NK-92 (cell line): ENCODE results near the gene PALMD.

Source experiments
- DNase-seq: peaks from one replicate; lab custom pipeline; 2025; ENCODE audit not compliant: unreplicated experiment; lab: John Stamatoyannopoulos, UW

Gene PALMD

GRCh38 chr1:99645699-99646531, at the start of gene PALMD:
PALMD (plus strand) TSS chr1:99646113; CDS start chr1:99646318, 205 bp downstream.
- DNase-seq = no peak

GRCh38 chr1:99598738-99599411, 47.0 kb upstream of the PALMD start:
- no peak for DNase-seq

- DNase-seq = no peak
Observed at GRCh38 chr1:99599678-99600175, 46.2 kb upstream of the PALMD start.

GRCh38 chr1:99600782-99601181, 45.1 kb upstream of the PALMD start:
- no peak for DNase-seq

GRCh38 chr1:99601208-99601607, 44.7 kb upstream of the PALMD start:
- DNase-seq = no peak

- DNase-seq = no peak
Observed at GRCh38 chr1:99601709-99602403, 44.1 kb upstream of the PALMD start.

- DNase-seq = no peak
Observed at GRCh38 chr1:99602404-99602969, 43.4 kb upstream of the PALMD start.

- DNase-seq = no peak
Observed at GRCh38 chr1:99603699-99604560, 42.0 kb upstream of the PALMD start.

- DNase-seq = no peak
Observed at GRCh38 chr1:99606306-99606705, 39.6 kb upstream of the PALMD start.

GRCh38 chr1:99607590-99607989, 38.3 kb upstream of the PALMD start:
- DNase-seq = no peak

- no peak for DNase-seq
Observed at GRCh38 chr1:99608058-99608457, 37.9 kb upstream of the PALMD start.

- no peak for DNase-seq
Observed at GRCh38 chr1:99613716-99614115, 32.2 kb upstream of the PALMD start.

- no peak for DNase-seq
Observed at GRCh38 chr1:99614728-99615127, 31.2 kb upstream of the PALMD start.

- no peak for DNase-seq
Observed at GRCh38 chr1:99619583-99619982, 26.3 kb upstream of the PALMD start.

GRCh38 chr1:99621340-99621901, 24.5 kb upstream of the PALMD start:
- no peak for DNase-seq

GRCh38 chr1:99622702-99623347, 23.1 kb upstream of the PALMD start:
- DNase-seq = no peak

GRCh38 chr1:99623554-99623953, 22.4 kb upstream of the PALMD start:
- no peak for DNase-seq

- no peak for DNase-seq
Observed at GRCh38 chr1:99627615-99628014, 18.3 kb upstream of the PALMD start.

GRCh38 chr1:99629164-99629563, 16.7 kb upstream of the PALMD start:
- DNase-seq = no peak
